PFSK-1 (cell line): ENCODE measurements around the gene KLF5.

Experiments
- REST ChIP-seq, 2 experiments: IDR thresholded peaks; 2 replicates each; pipeline versions ENCODE4 v1.6.1 to v1.8.0; 2011 to 2012; ENCODE audit warnings: low read depth in 2 of 2, low read length in 2 of 2, control low read depth in 1 of 2, inconsistent platforms in 1 of 2, mild to moderate bottlenecking in 1 of 2, moderate library complexity in 1 of 2; ENCODE audit not compliant: insufficient read depth in 1 of 2
- SIN3A ChIP-seq: IDR thresholded peaks from 2 replicates; pipeline ENCODE4 v1.6.1; 2012; ENCODE audit warnings: mild to moderate bottlenecking, low read length, moderate library complexity, borderline replicate concordance; ENCODE audit not compliant: insufficient read depth
- TAF1 ChIP-seq: IDR thresholded peaks from 2 replicates; pipeline ENCODE4 v1.6.1; 2012; ENCODE audit warnings: low read length, control low read depth, borderline replicate concordance; ENCODE audit not compliant: insufficient read depth

- TF ChIP-seq TAF1 = no peak
- TF ChIP-seq SIN3A = no peak
- no peak for TF ChIP-seq REST (IDR thresholded peaks at IDR 0.05; ENCODE audit: insufficient read depth in 1 of 2, low read depth in 2 of 2, low read length in 2 of 2)
Observed at GRCh38 chr13:73062468-73062867, 3.7 kb downstream of the KLF5 start.
